ENCODE data around the gene IFNGR1.

IFNGR1 gene

DNA sequence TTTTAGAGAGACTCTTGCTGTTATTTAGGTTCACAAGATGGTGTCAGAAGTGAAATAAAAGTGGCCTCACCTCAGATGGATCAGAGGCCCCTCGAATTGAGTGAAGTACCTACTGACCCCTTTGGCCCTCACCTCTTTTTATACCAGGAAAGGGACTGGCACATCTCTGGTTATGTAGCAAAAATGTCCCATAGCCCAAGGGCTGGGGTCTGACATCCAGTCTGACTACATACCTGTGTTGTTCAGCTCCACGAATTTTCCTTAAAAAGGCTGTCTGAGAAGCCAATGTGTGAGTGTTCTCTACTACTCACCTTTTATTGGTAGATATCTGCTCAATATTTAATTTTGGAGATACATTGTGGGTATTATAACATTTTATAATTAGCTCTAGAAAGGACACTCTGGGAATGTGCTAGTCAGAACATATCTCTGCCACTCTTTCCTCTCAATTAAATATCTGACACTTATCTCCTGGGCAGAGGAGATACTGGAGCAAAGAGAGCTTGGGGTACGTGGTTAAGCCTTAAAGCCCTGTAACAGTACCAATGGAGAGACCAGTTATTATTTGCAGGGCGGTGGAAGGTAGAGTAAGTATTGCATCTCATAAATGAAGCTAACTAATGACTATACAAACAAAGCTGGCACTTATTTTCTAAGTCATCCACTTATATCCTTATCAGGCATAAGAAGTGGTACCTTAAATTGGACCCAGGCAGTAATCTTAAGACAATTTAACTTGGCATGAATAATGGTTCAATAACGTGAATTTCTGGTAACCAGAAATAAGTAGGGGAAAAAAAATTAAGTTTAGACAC is 25.7 kb downstream of the IFNGR1 start:
- DNase-seq (ENCODE audit: low spot score), result no peak
- TF ChIP-seq, protein P1, sequence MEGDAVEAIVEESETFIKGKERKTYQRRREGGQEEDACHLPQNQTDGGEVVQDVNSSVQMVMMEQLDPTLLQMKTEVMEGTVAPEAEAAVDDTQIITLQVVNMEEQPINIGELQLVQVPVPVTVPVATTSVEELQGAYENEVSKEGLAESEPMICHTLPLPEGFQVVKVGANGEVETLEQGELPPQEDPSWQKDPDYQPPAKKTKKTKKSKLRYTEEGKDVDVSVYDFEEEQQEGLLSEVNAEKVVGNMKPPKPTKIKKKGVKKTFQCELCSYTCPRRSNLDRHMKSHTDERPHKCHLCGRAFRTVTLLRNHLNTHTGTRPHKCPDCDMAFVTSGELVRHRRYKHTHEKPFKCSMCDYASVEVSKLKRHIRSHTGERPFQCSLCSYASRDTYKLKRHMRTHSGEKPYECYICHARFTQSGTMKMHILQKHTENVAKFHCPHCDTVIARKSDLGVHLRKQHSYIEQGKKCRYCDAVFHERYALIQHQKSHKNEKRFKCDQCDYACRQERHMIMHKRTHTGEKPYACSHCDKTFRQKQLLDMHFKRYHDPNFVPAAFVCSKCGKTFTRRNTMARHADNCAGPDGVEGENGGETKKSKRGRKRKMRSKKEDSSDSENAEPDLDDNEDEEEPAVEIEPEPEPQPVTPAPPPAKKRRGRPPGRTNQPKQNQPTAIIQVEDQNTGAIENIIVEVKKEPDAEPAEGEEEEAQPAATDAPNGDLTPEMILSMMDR (IDR thresholded peaks at IDR 0.05; ENCODE audit: extremely low read depth, insufficient read depth, missing control alignments), result no peak
- in situ Hi-C loops (cut with MboI; ENCODE audit: low pct_unique_long_range_greater_than_20kb, low sequenced_read_pairs, unreplicated experiment), result no loop called here

DNA sequence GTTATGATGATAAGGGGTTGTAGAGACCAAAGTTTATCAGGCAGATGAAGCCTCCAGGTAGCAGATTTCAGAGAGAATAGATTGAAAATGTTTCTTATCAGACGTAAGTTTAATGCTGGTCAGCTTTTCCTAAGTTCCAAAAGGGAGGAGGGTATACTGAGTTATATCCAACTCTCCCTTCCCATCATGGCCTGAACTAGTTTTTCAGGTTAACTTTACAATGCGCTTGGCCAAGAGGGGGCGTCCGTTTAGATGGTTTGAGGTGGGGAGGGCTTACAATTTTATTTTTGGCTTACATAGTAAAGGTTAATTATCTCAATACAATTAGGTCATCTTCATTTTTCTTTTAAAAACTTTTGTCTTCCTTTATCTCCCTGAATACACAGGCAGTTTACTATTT is 26.4 kb downstream of the IFNGR1 start:
- in situ Hi-C loops (cut with MboI; ENCODE audit: low pct_unique_long_range_greater_than_20kb, low sequenced_read_pairs, unreplicated experiment), result no loop called here
- TF ChIP-seq, protein P1 (IDR thresholded peaks at IDR 0.05; ENCODE audit: extremely low read depth, insufficient read depth, missing control alignments), result no peak
- DNase-seq (ENCODE audit: low spot score), result no peak

DNA sequence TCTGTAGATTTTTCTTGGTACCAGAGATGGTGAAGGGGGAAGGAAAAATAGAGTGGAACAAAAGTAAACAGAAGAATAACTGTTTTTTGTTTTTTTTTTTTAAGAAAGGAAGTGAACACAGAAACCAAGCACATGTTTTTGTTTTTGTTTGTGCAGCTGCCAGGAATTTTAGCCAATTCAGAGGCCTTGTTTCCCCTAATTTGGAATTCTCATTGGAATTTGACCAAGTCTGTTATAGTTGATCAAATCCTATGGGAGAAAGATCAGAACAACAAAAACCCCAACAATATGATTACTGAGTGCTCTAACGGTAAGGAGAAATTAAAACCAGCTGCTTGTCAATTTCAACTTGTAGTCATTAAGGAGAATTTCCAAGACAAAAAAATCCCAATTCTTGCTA is 27.5 kb downstream of the IFNGR1 start:
- TF ChIP-seq, protein P1 (IDR thresholded peaks at IDR 0.05; ENCODE audit: extremely low read depth, insufficient read depth, missing control alignments), result no peak
- no peak for DNase-seq (ENCODE audit: low spot score)
- in situ Hi-C loops (cut with MboI; ENCODE audit: low pct_unique_long_range_greater_than_20kb, low sequenced_read_pairs, unreplicated experiment), result no loop called here

DNA sequence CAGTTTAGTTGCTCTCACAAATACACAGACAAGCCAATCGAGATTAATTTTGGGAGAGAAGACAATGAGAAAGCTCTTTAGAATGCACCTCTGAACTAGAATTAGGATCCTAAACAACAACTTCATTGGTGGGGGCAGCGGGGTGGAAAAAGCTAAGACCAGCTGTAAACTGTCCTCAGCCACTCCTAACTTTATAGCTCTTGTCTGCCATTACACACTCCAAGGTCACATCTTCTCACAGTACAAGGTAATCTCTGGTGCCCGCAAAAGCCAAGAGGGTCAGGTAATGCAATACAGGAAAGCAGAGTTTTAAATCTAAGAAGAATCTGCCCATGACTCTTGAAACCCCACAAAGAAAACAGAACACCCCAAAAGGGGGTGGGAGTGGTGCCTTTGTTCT is 27.9 kb downstream of the IFNGR1 start:
- DNase-seq (ENCODE audit: low spot score), result no peak
- TF ChIP-seq, protein P1 (IDR thresholded peaks at IDR 0.05; ENCODE audit: extremely low read depth, insufficient read depth, missing control alignments), result no peak
- in situ Hi-C loops (cut with MboI; ENCODE audit: low pct_unique_long_range_greater_than_20kb, low sequenced_read_pairs, unreplicated experiment), result no loop called here

DNA sequence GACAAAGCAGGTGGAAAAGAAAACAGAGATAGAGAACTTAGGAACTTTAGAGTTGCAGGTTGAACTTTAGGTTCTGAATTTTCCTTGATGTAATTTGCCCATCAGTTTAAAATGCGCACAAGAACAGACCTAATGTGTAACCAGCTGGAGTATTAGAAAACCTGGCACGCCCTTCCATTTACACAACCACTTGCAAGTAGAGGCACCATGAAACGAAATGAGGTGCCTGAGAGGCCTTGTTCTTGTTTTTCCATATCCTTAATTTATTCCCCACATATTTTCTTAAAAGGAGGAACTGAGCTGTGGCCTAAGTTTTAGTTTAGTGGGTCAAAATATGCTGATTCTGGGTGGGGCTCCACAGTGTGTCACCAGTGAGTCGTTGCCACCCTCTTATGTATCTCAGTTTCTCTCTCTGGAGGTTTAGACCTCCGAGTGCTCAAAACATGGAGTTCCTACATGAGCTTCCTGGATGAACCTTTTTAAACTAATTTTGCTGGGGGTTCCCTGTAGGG is 28.5 kb downstream of the IFNGR1 start:
- in situ Hi-C loops (cut with MboI; ENCODE audit: low pct_unique_long_range_greater_than_20kb, low sequenced_read_pairs, unreplicated experiment), result no loop called here
- DNase-seq (ENCODE audit: low spot score), result no peak
- TF ChIP-seq, protein P1 (IDR thresholded peaks at IDR 0.05; ENCODE audit: extremely low read depth, insufficient read depth, missing control alignments), result no peak

DNA sequence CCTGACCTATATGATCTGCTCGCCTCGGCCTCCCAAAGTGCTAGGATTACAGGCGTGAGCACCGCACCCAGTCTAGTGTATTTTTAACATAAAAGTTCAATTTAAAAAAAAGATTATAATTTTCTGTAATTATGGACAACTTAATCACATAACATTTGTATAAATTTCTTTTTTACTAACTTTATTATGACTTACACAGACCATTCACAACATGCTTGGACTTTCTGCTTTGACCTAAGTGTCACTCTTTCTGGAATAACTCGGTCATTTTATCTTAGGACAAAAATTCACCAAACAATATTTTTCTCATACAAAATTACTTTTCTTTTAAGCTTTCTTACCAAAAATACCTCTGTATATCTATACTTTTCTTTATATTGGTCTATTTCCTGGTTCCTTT is 30.3 kb downstream of the IFNGR1 start:
- in situ Hi-C loops (cut with MboI; ENCODE audit: low pct_unique_long_range_greater_than_20kb, low sequenced_read_pairs, unreplicated experiment), result no loop called here
- no peak for DNase-seq (ENCODE audit: low spot score)

More for the DNA sequence above, 30.3 kb downstream of the IFNGR1 start:
- TF ChIP-seq, protein P1 (IDR thresholded peaks at IDR 0.05; ENCODE audit: extremely low read depth, insufficient read depth, missing control alignments), result no peak
